Measurements from ENCODE around the gene PRSS1.

PRSS1 gene

DNA sequence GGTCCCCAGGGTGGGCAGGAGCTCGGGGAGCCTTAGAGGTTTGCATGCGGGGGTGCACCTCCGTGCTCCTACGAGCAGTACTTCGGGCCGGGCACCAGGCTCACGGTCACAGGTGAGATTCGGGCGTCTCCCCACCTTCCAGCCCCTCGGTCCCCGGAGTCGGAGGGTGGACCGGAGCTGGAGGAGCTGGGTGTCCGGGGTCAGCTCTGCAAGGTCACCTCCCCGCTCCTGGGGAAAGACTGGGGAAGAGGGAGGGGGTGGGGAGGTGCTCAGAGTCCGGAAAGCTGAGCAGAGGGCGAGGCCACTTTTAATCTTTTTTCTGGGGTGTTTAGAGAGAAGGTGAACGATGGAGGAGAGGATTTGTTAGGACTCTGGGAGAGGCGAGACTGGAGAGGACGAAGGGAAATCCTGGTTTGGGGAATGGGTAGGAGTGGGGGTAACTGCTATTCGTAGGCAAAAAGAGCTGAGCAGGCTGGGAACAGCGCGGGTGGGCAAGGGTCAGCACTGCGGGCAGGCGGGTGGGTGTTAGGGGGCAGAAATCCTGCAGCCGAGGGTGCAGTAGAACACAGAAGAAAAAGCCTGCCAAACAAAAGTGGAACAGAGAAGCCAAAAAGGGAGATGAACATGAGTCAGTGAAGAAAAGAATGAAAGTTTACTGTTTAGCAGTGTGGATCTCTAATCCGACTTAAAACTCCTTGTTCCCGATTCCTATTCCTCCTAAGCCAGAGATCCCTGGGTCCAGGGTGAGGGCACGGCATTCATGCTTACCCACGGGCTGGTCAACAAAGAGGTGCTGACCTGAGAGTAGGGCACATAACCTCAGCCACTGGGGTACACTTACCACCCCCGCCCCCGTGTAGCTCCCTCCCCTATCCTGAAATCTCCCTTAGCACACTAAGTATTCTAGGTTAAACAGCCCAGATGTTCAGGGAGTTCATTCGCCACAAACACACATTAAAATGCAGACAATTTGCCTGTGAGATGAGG is 48.4 kb downstream of the PRSS1 start:
- Histone ChIP-seq H3K9me3 (no peaks in the 10 kb centered on the region), H3K27me3 (ENCODE audit: low read depth) (peaks cover 41% of the 10 kb centered on the region), H3K4me3 (no peak overlapping the region), H3K36me3 (replicated peaks) (no peaks in the 10 kb centered on the region), H3K4me1 (no peaks in the 10 kb centered on the region)
- in situ Hi-C loops (cut with MboI; ENCODE audit: low sequenced_read_pairs): no loop called here
- no peak for DNase-seq (ENCODE audit: low spot score in 2 of 2)

DNA sequence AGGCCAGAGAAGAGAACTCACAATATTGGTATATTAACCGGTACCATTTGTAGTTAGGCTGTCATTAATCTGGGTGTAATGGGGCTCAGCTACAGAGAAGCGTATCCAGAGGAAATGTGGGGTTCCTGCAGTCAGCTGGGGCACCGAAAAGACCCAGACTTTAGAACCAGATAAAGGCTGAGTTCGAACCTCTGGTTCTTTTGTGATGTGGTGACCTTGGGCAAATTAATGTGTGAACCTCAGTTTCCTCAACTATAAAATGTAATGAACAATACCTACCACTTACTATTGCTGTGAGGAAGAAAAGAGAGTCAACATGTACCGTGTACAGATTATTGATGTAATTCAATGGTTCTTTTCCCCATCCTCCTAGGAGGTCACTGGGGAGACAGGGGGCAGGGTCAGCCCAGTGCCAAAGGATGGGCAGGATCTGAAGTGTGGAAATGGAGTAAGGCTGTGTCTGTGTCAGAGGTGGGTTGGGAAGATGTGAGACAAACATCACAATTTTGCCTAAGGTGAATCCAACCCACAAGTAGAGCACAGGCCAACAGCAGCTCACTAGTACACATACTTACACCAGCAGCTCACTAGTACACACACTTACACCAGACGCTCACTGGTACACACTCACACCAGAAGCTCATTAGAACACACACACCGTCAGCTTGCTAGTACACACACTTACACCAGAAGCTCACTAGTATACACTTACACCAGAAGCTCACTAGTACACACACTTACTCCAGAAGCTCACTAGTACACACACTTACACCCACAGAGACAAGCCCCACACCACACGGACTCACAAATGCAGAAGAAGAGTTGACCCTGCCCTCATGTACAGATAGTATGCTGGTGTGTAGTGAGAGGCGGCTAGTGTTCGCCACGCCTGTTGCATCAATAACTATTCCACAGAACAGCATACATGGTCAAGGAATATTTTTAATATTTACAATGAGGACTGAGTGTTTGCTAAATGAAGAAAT is 49.5 kb downstream of the PRSS1 start:
- H3K9me3 ChIP-seq: no peaks in the 10 kb centered on the region
- no peaks in the 10 kb centered on the region for H3K4me1 ChIP-seq
- peaks cover 41% of the 10 kb centered on the region for H3K27me3 ChIP-seq (ENCODE audit: low read depth)
- no peak for DNase-seq (ENCODE audit: low spot score in 2 of 2)
- H3K36me3 ChIP-seq (replicated peaks): no peaks in the 10 kb centered on the region
- in situ Hi-C loops (cut with MboI; ENCODE audit: low sequenced_read_pairs): no loop called here
- H3K4me3 ChIP-seq: no peak overlapping the region

DNA sequence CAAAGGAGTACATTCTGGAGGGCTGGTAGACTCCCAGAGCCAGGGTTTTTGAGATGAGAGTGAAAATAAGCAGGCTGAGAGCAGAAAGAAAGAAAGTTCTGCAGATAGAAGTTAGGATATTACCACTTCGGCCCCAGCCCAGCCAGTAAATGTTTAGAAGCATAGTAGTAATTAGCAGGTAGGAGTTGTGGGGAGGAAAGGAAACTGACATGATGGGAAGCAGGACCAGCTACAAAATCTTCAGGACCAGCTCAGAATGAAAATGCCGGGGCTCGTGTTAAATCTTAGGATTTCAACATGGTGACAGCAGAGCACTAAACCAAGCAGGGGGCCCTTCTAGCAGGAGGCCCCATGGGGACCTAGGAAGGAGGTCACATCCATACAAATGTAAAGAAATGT is 50.2 kb downstream of the PRSS1 start:
- no peak overlapping the region for H3K4me3 ChIP-seq
- no peak for DNase-seq (ENCODE audit: low spot score in 2 of 2)
- no peaks in the 10 kb centered on the region for H3K4me1 ChIP-seq
- peaks cover 41% of the 10 kb centered on the region for H3K27me3 ChIP-seq (ENCODE audit: low read depth)
- no peaks in the 10 kb centered on the region for H3K36me3 ChIP-seq (replicated peaks)
- in situ Hi-C loops (cut with MboI; ENCODE audit: low sequenced_read_pairs): no loop called here
- no peaks in the 10 kb centered on the region for H3K9me3 ChIP-seq

DNA sequence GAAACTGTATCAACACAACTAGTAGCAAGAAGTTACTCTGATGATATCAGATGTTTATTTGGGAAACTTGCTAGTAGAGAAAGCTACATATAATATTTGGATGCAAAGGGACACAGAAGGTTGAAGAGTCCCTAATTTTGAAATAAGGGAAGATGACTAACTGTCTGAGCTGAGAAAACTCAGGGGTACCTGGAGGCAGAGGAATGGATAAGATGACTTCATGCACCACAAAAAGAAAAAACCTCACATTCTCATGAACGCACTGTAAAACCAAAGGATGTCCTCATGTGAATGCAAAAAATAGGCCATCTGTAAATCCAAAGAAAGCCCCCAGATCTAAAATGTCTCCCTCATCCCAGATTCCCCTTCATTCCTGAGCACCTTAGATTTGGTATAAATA is 50.8 kb downstream of the PRSS1 start:
- in situ Hi-C loops (cut with MboI; ENCODE audit: low sequenced_read_pairs): no loop called here
- Histone ChIP-seq H3K36me3 (replicated peaks) (no peaks in the 10 kb centered on the region), H3K9me3 (no peaks in the 10 kb centered on the region), H3K4me3 (no peak overlapping the region), H3K27me3 (ENCODE audit: low read depth) (peaks cover 41% of the 10 kb centered on the region), H3K4me1 (no peaks in the 10 kb centered on the region)
- DNase-seq (ENCODE audit: low spot score in 2 of 2): no peak

DNA sequence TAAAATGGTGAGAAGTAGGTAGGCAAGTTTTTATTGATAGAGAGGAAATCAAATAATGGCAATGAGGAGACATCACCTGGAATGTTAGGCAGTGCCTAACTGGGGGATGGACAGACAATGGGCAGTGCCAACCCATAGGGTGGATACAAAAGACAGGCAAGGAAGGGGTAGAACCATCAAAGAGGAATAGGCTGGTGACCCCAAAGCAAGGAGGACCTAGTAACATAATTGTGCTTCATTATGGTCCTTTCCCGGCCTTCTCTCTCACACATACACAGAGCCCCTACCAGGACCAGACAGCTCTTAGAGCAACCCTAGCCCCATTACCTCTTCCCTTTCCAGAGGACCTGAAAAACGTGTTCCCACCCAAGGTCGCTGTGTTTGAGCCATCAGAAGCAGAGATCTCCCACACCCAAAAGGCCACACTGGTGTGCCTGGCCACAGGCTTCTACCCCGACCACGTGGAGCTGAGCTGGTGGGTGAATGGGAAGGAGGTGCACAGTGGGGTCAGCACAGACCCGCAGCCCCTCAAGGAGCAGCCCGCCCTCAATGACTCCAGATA is 51.5 kb downstream of the PRSS1 start:
- H3K36me3 ChIP-seq (replicated peaks): no peaks in the 10 kb centered on the region
- H3K27me3 ChIP-seq (ENCODE audit: low read depth): peaks cover 36% of the 10 kb centered on the region
- no peaks in the 10 kb centered on the region for H3K9me3 ChIP-seq
- no peak for DNase-seq (ENCODE audit: low spot score in 2 of 2)
- in situ Hi-C loops (cut with MboI; ENCODE audit: low sequenced_read_pairs): no loop called here
- H3K4me1 ChIP-seq: no peaks in the 10 kb centered on the region
- H3K4me3 ChIP-seq: no peak overlapping the region

DNA sequence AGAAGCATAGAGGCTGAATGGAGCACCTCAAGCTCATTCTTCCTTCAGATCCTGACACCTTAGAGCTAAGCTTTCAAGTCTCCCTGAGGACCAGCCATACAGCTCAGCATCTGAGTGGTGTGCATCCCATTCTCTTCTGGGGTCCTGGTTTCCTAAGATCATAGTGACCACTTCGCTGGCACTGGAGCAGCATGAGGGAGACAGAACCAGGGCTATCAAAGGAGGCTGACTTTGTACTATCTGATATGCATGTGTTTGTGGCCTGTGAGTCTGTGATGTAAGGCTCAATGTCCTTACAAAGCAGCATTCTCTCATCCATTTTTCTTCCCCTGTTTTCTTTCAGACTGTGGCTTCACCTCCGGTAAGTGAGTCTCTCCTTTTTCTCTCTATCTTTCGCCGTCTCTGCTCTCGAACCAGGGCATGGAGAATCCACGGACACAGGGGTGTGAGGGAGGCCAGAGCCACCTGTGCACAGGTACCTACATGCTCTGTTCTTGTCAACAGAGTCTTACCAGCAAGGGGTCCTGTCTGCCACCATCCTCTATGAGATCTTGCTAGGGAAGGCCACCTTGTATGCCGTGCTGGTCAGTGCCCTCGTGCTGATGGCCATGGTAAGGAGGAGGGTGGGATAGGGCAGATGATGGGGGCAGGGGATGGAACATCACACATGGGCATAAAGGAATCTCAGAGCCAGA is 52.5 kb downstream of the PRSS1 start:
- Histone ChIP-seq H3K27me3 (ENCODE audit: low read depth) (peaks cover 27% of the 10 kb centered on the region), H3K4me3 (no peak overlapping the region), H3K9me3 (no peaks in the 10 kb centered on the region), H3K4me1 (no peaks in the 10 kb centered on the region), H3K36me3 (replicated peaks) (no peaks in the 10 kb centered on the region)
- in situ Hi-C loops (cut with MboI; ENCODE audit: low sequenced_read_pairs): no loop called here
- DNase-seq (ENCODE audit: low spot score in 2 of 2): no peak

DNA sequence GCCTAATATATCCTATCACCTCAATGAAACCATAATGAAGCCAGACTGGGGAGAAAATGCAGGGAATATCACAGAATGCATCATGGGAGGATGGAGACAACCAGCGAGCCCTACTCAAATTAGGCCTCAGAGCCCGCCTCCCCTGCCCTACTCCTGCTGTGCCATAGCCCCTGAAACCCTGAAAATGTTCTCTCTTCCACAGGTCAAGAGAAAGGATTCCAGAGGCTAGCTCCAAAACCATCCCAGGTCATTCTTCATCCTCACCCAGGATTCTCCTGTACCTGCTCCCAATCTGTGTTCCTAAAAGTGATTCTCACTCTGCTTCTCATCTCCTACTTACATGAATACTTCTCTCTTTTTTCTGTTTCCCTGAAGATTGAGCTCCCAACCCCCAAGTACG is 53.0 kb downstream of the PRSS1 start:
- Histone ChIP-seq H3K4me3 (no peak overlapping the region), H3K4me1 (no peaks in the 10 kb centered on the region), H3K9me3 (no peaks in the 10 kb centered on the region), H3K36me3 (replicated peaks) (no peaks in the 10 kb centered on the region), H3K27me3 (ENCODE audit: low read depth) (peaks cover 21% of the 10 kb centered on the region)
- DNase-seq (ENCODE audit: low spot score in 2 of 2): no peak
- in situ Hi-C loops (cut with MboI; ENCODE audit: low sequenced_read_pairs): no loop called here
